GM23248 (cell line): ENCODE measurements around the gene FBLN2. TPM values are rescaled to one million over a fixed set of nuclear protein-coding genes. Genes with fewer than 3 reads are reported as not detected.

ENCODE experiments used
- DNase-seq: peaks from one replicate; pipeline ENCODE4 v3.0.0-alpha.2; 2015
- H2AFZ ChIP-seq: fragments of 200-600 bp; sonication (generic); 2 replicates; pipeline ENCODE4 v1.6.1; 2016; ENCODE audit warnings: antibody characterized with exemption
- H3F3A ChIP-seq: fragments of 200-600 bp; sonication (generic); 2 replicates; pipeline ENCODE4 v1.6.1; 2016; ENCODE audit warnings: mild to moderate bottlenecking, antibody characterized with exemption, mixed run types; ENCODE audit not compliant: insufficient read depth
- H3K27ac ChIP-seq: fragments of 200-600 bp; sonication (generic); 2 replicates; pipeline ENCODE4 v1.5.1; 2016; ENCODE audit warnings: mild to moderate bottlenecking
- H3K27me3 ChIP-seq: fragments of 200-600 bp; sonication (generic); replicated peaks from 2 replicates; pipeline ENCODE4 v1.6.1; 2016; ENCODE audit warnings: mild to moderate bottlenecking; ENCODE audit not compliant: insufficient read depth
- H3K36me3 ChIP-seq: fragments of 200-600 bp; sonication (generic); 2 replicates; pipeline ENCODE4 v1.6.1; 2016; ENCODE audit warnings: low read depth, mild to moderate bottlenecking
- H3K4me1 ChIP-seq: fragments of 200-600 bp; sonication (generic); 2 replicates; pipeline ENCODE4 v1.6.1; 2016; ENCODE audit warnings: mild to moderate bottlenecking; ENCODE audit not compliant: insufficient read depth
- H3K4me2 ChIP-seq: fragments of 200-600 bp; sonication (generic); one replicate; pipeline ENCODE4 v1.6.1; 2016; ENCODE audit warnings: mild to moderate bottlenecking; ENCODE audit not compliant: unreplicated experiment
- H3K4me3 ChIP-seq: fragments of 200-600 bp; sonication (generic); 2 replicates; pipeline ENCODE4 v1.5.1; 2016; ENCODE audit warnings: mild to moderate bottlenecking
- H3K79me2 ChIP-seq: fragments of 200-600 bp; sonication (generic); 2 replicates; pipeline ENCODE4 v1.6.1; 2016; ENCODE audit warnings: mild to moderate bottlenecking; ENCODE audit not compliant: insufficient read depth
- H3K9ac ChIP-seq: fragments of 200-600 bp; sonication (generic); 2 replicates; pipeline ENCODE4 v1.6.1; 2016; ENCODE audit warnings: mild to moderate bottlenecking
- H3K9me2 ChIP-seq: fragments of 200-600 bp; sonication (generic); 2 replicates; pipeline ENCODE4 v1.6.1; 2016; ENCODE audit warnings: mixed run types, mild to moderate bottlenecking, moderate library complexity; ENCODE audit not compliant: insufficient read depth
- H3K9me3 ChIP-seq: fragments of 200-600 bp; sonication (generic); one replicate; pipeline ENCODE4 v1.6.1; 2017; ENCODE audit warnings: low read depth
- H4K20me1 ChIP-seq: fragments of 200-600 bp; sonication (generic); 2 replicates; pipeline ENCODE4 v1.6.0; 2016; ENCODE audit not compliant: insufficient read depth
- EZH2 ChIP-seq: fragments of 200-600 bp; sonication (generic); IDR thresholded peaks from 2 replicates; pipeline ENCODE4 v1.6.1; 2018; ENCODE audit warnings: antibody characterized with exemption, mild to moderate bottlenecking; ENCODE audit not compliant: insufficient read depth, poor library complexity, severe bottlenecking
- EZH2phosphoT487 ChIP-seq: fragments of 200-600 bp; sonication (generic); IDR thresholded peaks from 2 replicates; pipeline ENCODE4 v1.6.1; 2018; ENCODE audit warnings: antibody characterized with exemption, moderate library complexity, mild to moderate bottlenecking, low read depth; ENCODE audit not compliant: insufficient read depth
- WGBS, 2 experiments: methylation state at CpG; one replicate each; pipeline ENCODE4 v1.1.6; 2015 to 2017; ENCODE audit warnings: low lambda C conversion rate in 2 of 2, low coverage in 1 of 2; ENCODE audit errors: missing lambda C conversion rate in 2 of 2; 5-methylcytosine and 5-hydroxymethylcytosine counted together
- in situ Hi-C: fragments of 300-500 bp; cut with MboI; formaldehyde crosslinking; loops from 2 replicates; pipeline ENCODE4 v1.15.0; 2020
- polyA plus RNA-seq: library from polyadenylated mRNA; unstranded; fragments of >200 nt; fragmentation: Nextera tagmentation; extraction: Ambion mirVana; gene quantifications from 2 replicates; pipeline ENCODE4 v1.2.1, GENCODE V29; 2016
- total RNA-seq: library from RNA; depleted of rRNA; stranded (reverse); fragments of >200 nt; shearing (Covaris generic); gene quantifications from 2 replicates; pipeline ENCODE4 v1.2.3, GENCODE V29; 2014

The FBLN2 gene
- total and polyA plus RNA-seq, 2 experiments from 2014 or later, result 447 to 636 TPM

DNA sequence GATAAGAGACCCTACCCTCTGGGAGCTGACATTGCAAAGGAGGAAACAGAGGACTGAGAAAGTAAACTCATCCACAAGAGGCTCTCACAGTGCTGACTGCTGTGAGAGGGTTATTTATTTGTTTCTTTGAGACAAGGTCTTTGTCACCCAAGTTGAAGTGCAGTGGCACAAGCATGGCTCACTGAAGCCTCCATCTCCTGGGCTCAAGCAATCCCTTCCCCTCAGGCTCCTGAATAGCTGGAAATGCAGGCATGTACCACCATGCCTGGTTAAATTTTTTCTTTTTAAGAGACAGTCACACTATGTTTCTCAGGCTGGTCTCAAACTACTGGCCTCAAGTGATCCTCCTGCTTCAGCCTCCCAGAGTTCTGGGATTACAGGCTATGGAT, 52.8 kb downstream of the FBLN2 start:
- Histone ChIP-seq H2AFZ (no peak overlapping the region), H3K27me3 (no peaks in the 10 kb centered on the region), H3K4me3 (no peak overlapping the region), H4K20me1 (no peaks in the 10 kb centered on the region), H3F3A (peaks cover 29% of the 10 kb centered on the region), H3K9me2 (no peaks in the 10 kb centered on the region), H3K9me3 (no peaks in the 10 kb centered on the region), H3K4me2 (no peak overlapping the region), H3K79me2 (peaks cover 58% of the 10 kb centered on the region), H3K27ac (peak overlapping the region; percentile 46), H3K4me1 (peaks cover 26% of the 10 kb centered on the region), H3K36me3 (no peaks in the 10 kb centered on the region), H3K9ac (peak overlapping the region; percentile 30; the same call in 1 of the 2 replicates)
- in situ Hi-C loops, result no loop called here
- no peak for DNase-seq
- TF ChIP-seq EZH2 (no peak), EZH2phosphoT487 (no peak)

- H2AFZ ChIP-seq, result no peak overlapping the region
- no peak overlapping the region for H3K4me3 ChIP-seq
- no peak overlapping the region for H3K27ac ChIP-seq
- H3K79me2 ChIP-seq, result peaks cover 46% of the 10 kb centered on the region
- in situ Hi-C loops, result no loop called here
- TF ChIP-seq EZH2, result no peak
- TF ChIP-seq EZH2phosphoT487, result no peak
- no peak overlapping the region for H3K9ac ChIP-seq
- H3K4me1 ChIP-seq, result peaks cover 19% of the 10 kb centered on the region
- no peaks in the 10 kb centered on the region for H3K36me3 ChIP-seq
- no peaks in the 10 kb centered on the region for H3K9me3 ChIP-seq
- no peaks in the 10 kb centered on the region for H3K9me2 ChIP-seq
- 95% methylated on average over 6 of the region's 6 CpGs for WGBS, 2 experiments
- DNase-seq, result no peak
- no peak overlapping the region for H3K4me2 ChIP-seq
- no peaks in the 10 kb centered on the region for H4K20me1 ChIP-seq
- peaks cover 24% of the 10 kb centered on the region; the same call in 1 of the 2 replicates for H3F3A ChIP-seq
- H3K27me3 ChIP-seq, result no peaks in the 10 kb centered on the region
Observed at GRCh38 chr3:13605555-13605954, 56.6 kb downstream of the FBLN2 start.

GRCh38 chr3:13607821-13608597, 59.1 kb downstream of the FBLN2 start:
- Histone ChIP-seq H3K36me3 (0 out of 2 replicates have a peak, but pooled peaks cover under 1% of the 10 kb centered on the region), H3K27me3 (no peaks in the 10 kb centered on the region), H3K4me1 (0 out of 2 replicates have a peak, but pooled peaks cover 8% of the 10 kb centered on the region), H3K27ac (no peak overlapping the region), H3F3A (no peaks in the 10 kb centered on the region), H3K4me3 (no peak overlapping the region), H2AFZ (no peak overlapping the region), H3K79me2 (peaks cover 36% of the 10 kb centered on the region), H3K9ac (no peak overlapping the region), H3K9me3 (no peaks in the 10 kb centered on the region), H3K4me2 (no peak overlapping the region), H4K20me1 (no peaks in the 10 kb centered on the region), H3K9me2 (no peaks in the 10 kb centered on the region)
- 70% methylated on average over 14 of the region's 14 CpGs for WGBS, 2 experiments
- TF ChIP-seq EZH2phosphoT487, result no peak
- no peak for TF ChIP-seq EZH2
- in situ Hi-C loops, result no loop called here
- DNase-seq, result peak; percentile 41

GRCh38 chr3:13608969-13609725, 60.2 kb downstream of the FBLN2 start:
- WGBS, 2 experiments, result 85 to 87% methylated on average over 18 to 20 of the region's 20 CpGs

More at GRCh38 chr3:13608969-13609725, 60.2 kb downstream of the FBLN2 start:
- Histone ChIP-seq H3K27ac (no peak overlapping the region), H3K4me3 (no peak overlapping the region), H3K36me3 (0 out of 2 replicates have a peak, but pooled peaks cover 6% of the 10 kb centered on the region), H3K27me3 (no peaks in the 10 kb centered on the region), H3K4me1 (0 out of 2 replicates have a peak, but pooled peaks cover 8% of the 10 kb centered on the region), H3K4me2 (no peak overlapping the region), H4K20me1 (no peaks in the 10 kb centered on the region), H3K9me2 (no peaks in the 10 kb centered on the region), H2AFZ (no peak overlapping the region), H3K9me3 (no peaks in the 10 kb centered on the region), H3K79me2 (peaks cover 36% of the 10 kb centered on the region), H3K9ac (no peak overlapping the region), H3F3A (no peaks in the 10 kb centered on the region)
- TF ChIP-seq EZH2phosphoT487 (no peak), EZH2 (no peak)
- no peak for DNase-seq
- in situ Hi-C loops, result no loop called here
